K562 (cell line): Measurements from ENCODE around the gene HS3ST3A1. TPM values are rescaled to one million over a fixed set of nuclear protein-coding genes. Genes with fewer than 3 reads are reported as not detected.

Source experiments
- ATF6 ChIP-seq: sonication (generic); formaldehyde crosslinking; IDR thresholded peaks from 2 replicates; pipeline ENCODE4 v1.4.0; 2020; ENCODE audit warnings: mild to moderate bottlenecking, missing genetic modification reagents
- FOS ChIP-seq: IDR thresholded peaks from 3 replicates; pipeline ENCODE4 v1.6.1; 2011; ENCODE audit not compliant: insufficient read length; ENCODE audit errors: extremely low read depth
- KDM4B ChIP-seq, 2 experiments: fragments of 450-650 bp in 1 of 2; sonication (generic) in 1 of 2; IDR thresholded peaks; 2 replicates each; pipeline ENCODE4 v1.6.1; 2016 to 2017; ENCODE audit warnings: borderline replicate concordance in 2 of 2, antibody characterized with exemption in 1 of 2, low read depth in 1 of 2, mild to moderate bottlenecking in 1 of 2
- RREB1 ChIP-seq: fragments of 250-450 bp; sonication (Bioruptor Pico); IDR thresholded peaks from 2 replicates; pipeline ENCODE4 v1.4.0; 2020
- TFAP4 ChIP-seq: sonication (generic); formaldehyde crosslinking; IDR thresholded peaks from 2 replicates; pipeline ENCODE4 v1.8.0; 2022; ENCODE audit warnings: missing genetic modification reagents, mild to moderate bottlenecking, moderate library complexity, borderline replicate concordance
- ZBTB40 ChIP-seq, 2 experiments: fragments of 450-650 bp in 1 of 2; sonication (generic) in 1 of 2; formaldehyde crosslinking in 1 of 2; IDR thresholded peaks; 2 replicates each; pipeline versions ENCODE4 v1.7.1 to v1.9.0; 2016 to 2022; ENCODE audit warnings: inconsistent platforms in 1 of 2, mild to moderate bottlenecking in 1 of 2, missing genetic modification reagents in 1 of 2
- ZNF143 ChIP-seq: sonication (generic); formaldehyde crosslinking; IDR thresholded peaks from 2 replicates; pipeline ENCODE4 v1.9.0; 2022; ENCODE audit warnings: mild to moderate bottlenecking, missing genetic modification reagents
- ZNF232 ChIP-seq: sonication (generic); formaldehyde crosslinking; IDR thresholded peaks from 2 replicates; pipeline ENCODE4 v1.8.0; 2022; ENCODE audit warnings: mild to moderate bottlenecking, missing genetic modification reagents
- polyA plus RNA-seq, 8 experiments: library from polyadenylated mRNA; depleted of rRNA in 4 of 8; stranded (reverse) in 5 of 8; unstranded in 3 of 8; fragments of >200 nt; fragmentation: Nextera tagmentation in 2 of 8; fragmentation: Illumina TruSeq in 1 of 8; extraction: Ambion mirVana in 2 of 8; extraction: Trizol in 1 of 8; gene quantifications; 2 replicates each; pipeline versions ENCODE4 v1.2.1 to v1.2.3, GENCODE V29; 2011 to 2014; ENCODE audit warnings: inconsistent platforms in 1 of 8, missing spikeins in 1 of 8
- total RNA-seq, 7 experiments: library from RNA; depleted of rRNA in 6 of 7; stranded (reverse); fragments of >200 nt in 6 of 7; fragmentation: Illumina TruSeq in 2 of 7; extraction: Trizol in 2 of 7; gene quantifications; 2 replicates each; pipeline versions ENCODE4 v1.2.1 to v1.2.3, GENCODE V29; 2011 to 2021; ENCODE audit warnings: low replicate concordance in 1 of 7

The HS3ST3A1 gene
- total and polyA plus RNA-seq, 9 of the 15 experiments (the other 6 are each of a cell fraction or from before 2014, with no cell fraction given), result 0.25 to 14.8 (median 2.3) TPM

GRCh38 chr17:13520899-13521572 is 80.7 kb downstream of the HS3ST3A1 start (continued):
- TF ChIP-seq RREB1 (CRISPR knock-in tag) (no peak), FOS (no peak), ATF6 (CRISPR knock-in tag) (no peak), ZBTB40 (IDR thresholded peaks at IDR 0.05) (no peak), ZBTB40 (CRISPR knock-in tag; IDR thresholded peaks at IDR 0.05) (no peak), ZNF232 (no peak), ZNF143 (CRISPR knock-in tag) (no peak), KDM4B (IDR thresholded peaks at IDR 0.05; ENCODE audit: borderline replicate concordance in 2 of 2, low read depth in 1 of 2) (no peak), TFAP4 (CRISPR knock-in tag) (no peak)
